ENCODE results near the gene CTNNA3. TPM values are rescaled to one million over a fixed set of nuclear protein-coding genes. Genes with fewer than 3 reads are reported as not detected.

Gene CTNNA3
- total RNA-seq, 1 experiment from 2014 or later = 0.20 TPM

GRCh38 chr10:66190413-66190812 lies 1505.6 kb downstream of the CTNNA3 start:
- Mint-ChIP-seq H3K9me3 (ENCODE audit: unreplicated experiment) (peaks cover 10% of the 10 kb centered on the region), H3K27ac (ENCODE audit: unreplicated experiment) (no peak overlapping the region), H3K4me1 (ENCODE audit: low read depth, unreplicated experiment) (peaks cover 34% of the 10 kb centered on the region), H3K4me3 (ENCODE audit: unreplicated experiment) (no peak overlapping the region), H3K27me3 (ENCODE audit: insufficient read depth, unreplicated experiment) (no peaks in the 10 kb centered on the region), H3K36me3 (ENCODE audit: insufficient read depth, unreplicated experiment) (no peaks in the 10 kb centered on the region)
- no peaks in the 10 kb centered on the region for H3K27me3 ChIP-seq (replicated peaks; ENCODE audit: control insufficient read depth, insufficient read depth, low read length)
- BruUV-seq (replicated peaks) = no TSS peak
- TF ChIP-seq CTCF (IDR thresholded peaks at IDR 0.05; ENCODE audit: insufficient read depth in 1 of 2, low read depth in 1 of 2, low read length in 1 of 2, severe bottlenecking in 1 of 2, unreplicated experiment in 1 of 2) = no peak
- no peaks in the 10 kb centered on the region for H3K9me3 ChIP-seq
- H3K4me3 ChIP-seq (ENCODE audit: low read depth, low read length) = no peak overlapping the region
- intact Hi-C loops (cut with micrococcal nuclease; ENCODE audit: unreplicated experiment) = no loop called here
- H3K4me1 ChIP-seq = peaks cover 20% of the 10 kb centered on the region
- CTCF ChIA-PET = no interaction called here
- no peaks in the 10 kb centered on the region for H3K36me3 ChIP-seq (ENCODE audit: control insufficient read depth, insufficient read depth, low read length)
- POLR2A ChIA-PET = no interaction called here
- DNase-seq = no peak

- Histone ChIP-seq H3K9me3 (no peaks in the 10 kb centered on the region), H3K4me3 (ENCODE audit: low read depth, low read length) (no peak overlapping the region), H3K27me3 (replicated peaks; ENCODE audit: control insufficient read depth, insufficient read depth, low read length) (no peaks in the 10 kb centered on the region), H3K36me3 (ENCODE audit: control insufficient read depth, insufficient read depth, low read length) (no peaks in the 10 kb centered on the region), H3K4me1 (peaks cover 20% of the 10 kb centered on the region)
- Mint-ChIP-seq H3K27ac (ENCODE audit: unreplicated experiment) (no peak overlapping the region), H3K4me3 (ENCODE audit: unreplicated experiment) (no peak overlapping the region), H3K9me3 (ENCODE audit: unreplicated experiment) (peaks cover 10% of the 10 kb centered on the region), H3K4me1 (ENCODE audit: low read depth, unreplicated experiment) (peaks cover 34% of the 10 kb centered on the region), H3K36me3 (ENCODE audit: insufficient read depth, unreplicated experiment) (no peaks in the 10 kb centered on the region), H3K27me3 (ENCODE audit: insufficient read depth, unreplicated experiment) (no peaks in the 10 kb centered on the region)
- intact Hi-C loops (cut with micrococcal nuclease; ENCODE audit: unreplicated experiment) = loop anchor here (10.0 kb wide), 1 partner anchor 614 kb away; no protein-coding TSS in a partner anchor
- DNase-seq = no peak
- TF ChIP-seq CTCF (IDR thresholded peaks at IDR 0.05; ENCODE audit: insufficient read depth in 1 of 2, low read depth in 1 of 2, low read length in 1 of 2, severe bottlenecking in 1 of 2, unreplicated experiment in 1 of 2) = no peak
- ChIA-PET POLR2A (no interaction called here), CTCF (no interaction called here)
- BruUV-seq (replicated peaks) = no TSS peak
Observed at GRCh38 chr10:66189271-66189670, 1506.7 kb downstream of the CTNNA3 start.

GRCh38 chr10:66187053-66187733 lies 1508.8 kb downstream of the CTNNA3 start:
- CTCF ChIA-PET = no interaction called here
- DNase-seq = no peak
- intact Hi-C loops (cut with micrococcal nuclease; ENCODE audit: unreplicated experiment) = loop anchor here (10.0 kb wide), 1 partner anchor 612 kb away; no protein-coding TSS in a partner anchor
- no peaks in the 10 kb centered on the region for H3K27me3 ChIP-seq (replicated peaks; ENCODE audit: control insufficient read depth, insufficient read depth, low read length)
- no peaks in the 10 kb centered on the region for H3K36me3 Mint-ChIP-seq (ENCODE audit: insufficient read depth, unreplicated experiment)
- H3K9me3 Mint-ChIP-seq (ENCODE audit: unreplicated experiment) = peaks cover 6% of the 10 kb centered on the region
- H3K9me3 ChIP-seq = no peaks in the 10 kb centered on the region
- TF ChIP-seq CTCF (IDR thresholded peaks at IDR 0.05; ENCODE audit: insufficient read depth in 1 of 2, low read depth in 1 of 2, low read length in 1 of 2, severe bottlenecking in 1 of 2, unreplicated experiment in 1 of 2) = no peak
- H3K4me1 ChIP-seq = peaks cover 10% of the 10 kb centered on the region
- H3K36me3 ChIP-seq (ENCODE audit: control insufficient read depth, insufficient read depth, low read length) = no peaks in the 10 kb centered on the region
- peaks cover 21% of the 10 kb centered on the region for H3K4me1 Mint-ChIP-seq (ENCODE audit: low read depth, unreplicated experiment)
- no peak overlapping the region for H3K4me3 Mint-ChIP-seq (ENCODE audit: unreplicated experiment)
- no peak overlapping the region for H3K27ac Mint-ChIP-seq (ENCODE audit: unreplicated experiment)
- BruUV-seq (replicated peaks) = no TSS peak
- no peak overlapping the region for H3K4me3 ChIP-seq (ENCODE audit: low read depth, low read length)
- no peaks in the 10 kb centered on the region for H3K27me3 Mint-ChIP-seq (ENCODE audit: insufficient read depth, unreplicated experiment)
- POLR2A ChIA-PET = no interaction called here

All from Caco-2 (cell line).